ENCODE measurements around the gene JPH3. TPM values are rescaled to one million over a fixed set of nuclear protein-coding genes. Genes with fewer than 3 reads are reported as not detected.
A peak's percentile ranks its signal among the peaks of the same experiment; 100 is the strongest.

Gene JPH3
- polyA plus RNA-seq, 1 experiment = 0.02 TPM

DNA sequence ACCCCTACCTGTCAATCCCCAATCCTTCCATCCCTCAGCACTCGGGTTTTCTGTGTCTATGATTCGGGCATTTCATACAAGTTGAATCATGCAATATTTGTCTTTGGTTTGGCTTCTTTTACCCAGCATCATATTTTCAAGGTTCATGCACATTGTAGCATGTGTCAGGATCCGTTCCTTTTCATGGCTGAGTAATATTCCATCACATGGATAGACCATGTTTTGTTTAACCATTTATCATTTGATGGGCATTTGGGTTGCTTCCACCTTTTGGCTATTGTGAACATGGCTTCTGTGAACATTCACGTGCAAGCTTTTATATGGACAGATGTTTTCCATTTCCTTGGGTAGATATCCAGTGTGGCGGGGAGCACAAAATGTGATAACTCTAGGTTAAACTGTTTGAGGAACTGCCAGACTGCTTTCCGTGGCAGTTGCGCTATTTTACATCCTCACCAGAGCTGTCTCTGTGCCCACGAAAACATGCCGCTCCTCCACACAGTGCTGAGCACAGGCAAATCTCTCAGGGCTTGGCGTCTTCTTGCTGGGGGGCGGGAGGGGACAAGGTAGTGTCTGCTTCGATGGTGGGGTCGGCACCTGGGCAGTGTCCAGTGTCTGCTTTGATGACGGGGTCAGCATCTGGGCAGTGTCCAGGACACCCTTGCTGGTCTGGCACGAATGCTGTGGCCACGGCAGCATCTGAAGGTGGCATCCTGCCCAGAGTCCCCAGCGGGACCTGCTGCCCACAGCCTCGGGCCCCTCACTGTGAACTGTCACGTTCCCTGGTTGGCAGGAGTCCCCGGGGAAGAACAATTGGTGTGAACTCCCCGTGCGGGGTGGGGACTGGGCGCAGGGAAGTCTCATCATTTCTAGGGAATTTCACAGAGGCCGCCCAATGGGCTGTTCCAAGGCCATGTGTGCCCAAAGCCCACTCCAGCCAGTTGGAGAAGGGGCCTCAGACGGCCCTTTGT is 32.4 kb upstream of the JPH3 start:
- H3K27ac ChIP-seq (ENCODE audit: low read depth, low read length) = no peak overlapping the region
- no peak overlapping the region for H3K4me3 ChIP-seq (ENCODE audit: low read depth, low read length)
- TF ChIP-seq, protein P1, sequence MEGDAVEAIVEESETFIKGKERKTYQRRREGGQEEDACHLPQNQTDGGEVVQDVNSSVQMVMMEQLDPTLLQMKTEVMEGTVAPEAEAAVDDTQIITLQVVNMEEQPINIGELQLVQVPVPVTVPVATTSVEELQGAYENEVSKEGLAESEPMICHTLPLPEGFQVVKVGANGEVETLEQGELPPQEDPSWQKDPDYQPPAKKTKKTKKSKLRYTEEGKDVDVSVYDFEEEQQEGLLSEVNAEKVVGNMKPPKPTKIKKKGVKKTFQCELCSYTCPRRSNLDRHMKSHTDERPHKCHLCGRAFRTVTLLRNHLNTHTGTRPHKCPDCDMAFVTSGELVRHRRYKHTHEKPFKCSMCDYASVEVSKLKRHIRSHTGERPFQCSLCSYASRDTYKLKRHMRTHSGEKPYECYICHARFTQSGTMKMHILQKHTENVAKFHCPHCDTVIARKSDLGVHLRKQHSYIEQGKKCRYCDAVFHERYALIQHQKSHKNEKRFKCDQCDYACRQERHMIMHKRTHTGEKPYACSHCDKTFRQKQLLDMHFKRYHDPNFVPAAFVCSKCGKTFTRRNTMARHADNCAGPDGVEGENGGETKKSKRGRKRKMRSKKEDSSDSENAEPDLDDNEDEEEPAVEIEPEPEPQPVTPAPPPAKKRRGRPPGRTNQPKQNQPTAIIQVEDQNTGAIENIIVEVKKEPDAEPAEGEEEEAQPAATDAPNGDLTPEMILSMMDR (IDR thresholded peaks at IDR 0.05; ENCODE audit: low read depth, low read length) = no peak
- DNase-seq (ENCODE audit: low read depth, low spot score) = no peak
- peaks cover 12% of the 10 kb centered on the region for H3K27me3 ChIP-seq (ENCODE audit: control insufficient read depth, insufficient read depth, low read length)
- ChIA-PET CTCF (interaction anchor here (1.2 to 2.6 kb wide), 5 partner anchors 12 to 200 kb away, joined by 3 to 22 read pairs (median 10); no protein-coding TSS in a partner anchor), POLR2A (interaction anchor here (1.0 kb wide), 1 partner anchor 196 kb away, joined by 3 read pairs; the partner anchor contains the start of gene KLHDC4)
- no peaks in the 10 kb centered on the region; the same call in 1 of the 2 replicates for H3K9me3 ChIP-seq (ENCODE audit: control insufficient read depth, insufficient read depth, low read length)

DNA sequence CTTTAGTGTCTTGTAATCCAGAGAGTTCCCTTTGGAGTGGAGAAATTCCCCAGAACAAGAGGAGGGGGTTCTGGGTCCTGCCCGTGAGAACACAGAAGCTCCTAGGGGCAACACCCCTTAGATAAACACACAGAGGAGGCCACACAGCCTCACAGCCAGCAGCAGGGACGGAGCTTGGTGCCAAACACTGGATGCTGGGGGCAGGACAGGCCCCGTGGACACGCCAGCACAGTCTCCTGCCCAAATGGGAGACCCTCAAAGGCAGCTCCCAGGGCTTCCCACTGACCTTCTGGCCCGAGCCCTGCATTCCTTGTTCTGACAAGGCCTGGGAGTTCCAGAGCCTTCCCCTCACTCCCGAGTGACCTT is 31.8 kb upstream of the JPH3 start:
- DNase-seq (ENCODE audit: low read depth, low spot score) = no peak

DNA sequence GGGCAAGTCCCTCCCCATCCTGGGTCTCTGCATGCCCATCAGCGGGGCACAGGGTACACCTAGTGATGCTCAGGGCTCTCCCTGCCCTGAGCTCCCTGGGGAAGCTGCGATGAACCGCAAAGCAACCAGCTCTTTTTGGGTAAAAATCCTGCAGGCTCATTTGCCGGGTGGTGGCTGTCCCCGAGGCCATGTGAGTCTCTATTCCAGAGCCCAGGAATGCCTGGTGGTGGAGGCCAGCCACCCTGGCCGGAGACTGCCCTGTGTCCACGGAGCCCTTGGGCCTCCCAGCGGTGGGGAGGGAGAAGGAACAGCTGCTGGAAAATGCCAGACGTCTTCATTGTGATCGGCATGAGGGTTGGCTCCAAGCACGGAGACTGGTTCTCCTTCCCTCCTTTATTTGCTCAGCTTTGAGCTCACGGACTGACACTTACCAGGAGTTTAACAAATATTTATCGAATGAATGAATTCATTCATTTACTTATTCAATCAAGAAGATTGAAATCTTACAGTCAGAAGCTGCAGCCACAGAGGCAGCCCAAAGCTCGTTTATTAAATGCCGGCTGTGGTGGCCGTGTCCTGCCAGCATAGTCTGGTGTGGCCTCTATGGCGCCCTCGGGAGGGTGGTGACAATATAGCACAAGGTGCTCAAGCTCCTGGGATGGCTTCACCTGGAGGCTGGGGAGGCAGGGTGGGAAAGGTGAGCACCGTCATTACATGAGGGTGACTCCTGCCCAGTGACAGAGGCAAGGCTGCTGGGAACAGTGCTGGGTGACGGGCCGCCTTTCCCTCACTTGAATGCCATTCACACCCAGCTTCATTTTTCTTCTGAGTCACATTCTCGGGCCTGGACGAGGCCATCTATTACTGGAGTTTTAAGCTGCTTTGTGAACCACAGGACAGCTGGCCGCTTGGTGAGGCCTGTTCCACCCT is 31.1 kb upstream of the JPH3 start:
- Histone ChIP-seq H3K4me3 (ENCODE audit: low read depth, low read length) (no peak overlapping the region), H3K27ac (ENCODE audit: low read depth, low read length) (no peak overlapping the region), H3K27me3 (ENCODE audit: control insufficient read depth, insufficient read depth, low read length) (peaks cover 16% of the 10 kb centered on the region), H3K9me3 (ENCODE audit: control insufficient read depth, insufficient read depth, low read length) (no peaks in the 10 kb centered on the region; the same call in 1 of the 2 replicates)
- ChIA-PET POLR2A (interaction anchor here (0.5 to 1.4 kb wide), 3 partner anchors 10 to 999 kb away, joined by 3 to 8 read pairs (median 3); partner anchors contain the start of genes KLHDC4 and ZC3H18), CTCF (interaction anchor here (0.6 to 2.6 kb wide), 11 partner anchors 9 to 198 kb away, joined by 3 to 22 read pairs (median 5); no protein-coding TSS in a partner anchor)
- DNase-seq (ENCODE audit: low read depth, low spot score) = no peak
- TF ChIP-seq, protein P1 (IDR thresholded peaks at IDR 0.05; ENCODE audit: low read depth, low read length) = peak; percentile 62

More for the DNA sequence above, 31.8 kb upstream of the JPH3 start:
- ChIA-PET POLR2A (interaction anchor here (1.0 kb wide), 1 partner anchor 195 kb away, joined by 3 read pairs; the partner anchor contains the start of gene KLHDC4), CTCF (interaction anchor here (1.0 to 2.6 kb wide), 8 partner anchors 8 to 199 kb away, joined by 3 to 22 read pairs (median 6); no protein-coding TSS in a partner anchor)
- TF ChIP-seq, protein P1 (IDR thresholded peaks at IDR 0.05; ENCODE audit: low read depth, low read length) = no peak
- Histone ChIP-seq H3K27me3 (ENCODE audit: control insufficient read depth, insufficient read depth, low read length) (peaks cover 16% of the 10 kb centered on the region), H3K4me3 (ENCODE audit: low read depth, low read length) (no peak overlapping the region), H3K27ac (ENCODE audit: low read depth, low read length) (no peak overlapping the region), H3K9me3 (ENCODE audit: control insufficient read depth, insufficient read depth, low read length) (no peaks in the 10 kb centered on the region; the same call in 1 of the 2 replicates)

DNA sequence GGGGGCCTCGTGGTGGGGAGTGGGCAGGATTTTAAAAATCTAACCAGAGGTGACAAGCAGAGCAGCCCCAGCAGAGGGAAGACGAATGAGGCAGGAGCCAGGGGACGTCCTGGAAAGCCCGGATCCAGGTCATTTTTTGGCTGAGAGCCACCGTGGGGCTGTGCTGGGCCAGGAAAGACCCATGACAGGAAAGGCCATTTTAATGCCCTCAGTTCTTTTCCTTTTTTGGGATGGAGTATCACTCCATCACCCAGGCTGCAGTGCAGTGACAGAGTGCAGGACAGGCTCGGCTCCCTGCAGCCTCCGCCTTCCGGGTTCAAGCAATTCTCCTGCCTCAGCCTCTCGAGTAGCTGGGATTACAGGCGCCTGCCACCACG is 30.5 kb upstream of the JPH3 start:
- CTCF ChIA-PET = interaction anchor here (1.3 to 2.6 kb wide), 5 partner anchors 9 to 155 kb away, joined by 4 to 22 read pairs (median 10); no protein-coding TSS in a partner anchor
- H3K27ac ChIP-seq (ENCODE audit: low read depth, low read length) = no peak overlapping the region

More for the DNA sequence above, 30.5 kb upstream of the JPH3 start:
- H3K27me3 ChIP-seq (ENCODE audit: control insufficient read depth, insufficient read depth, low read length) = peaks cover 16% of the 10 kb centered on the region
- TF ChIP-seq, protein P1 (IDR thresholded peaks at IDR 0.05; ENCODE audit: low read depth, low read length) = no peak
- no peaks in the 10 kb centered on the region; the same call in 1 of the 2 replicates for H3K9me3 ChIP-seq (ENCODE audit: control insufficient read depth, insufficient read depth, low read length)
- POLR2A ChIA-PET = interaction anchor here (1.4 kb wide), 1 partner anchor 10 kb away, joined by 8 read pairs; no protein-coding TSS in a partner anchor
- DNase-seq (ENCODE audit: low read depth, low spot score) = no peak
- H3K4me3 ChIP-seq (ENCODE audit: low read depth, low read length) = no peak overlapping the region
